Tibial artery (tissue), 4 donors: ENCODE measurements around the gene KCNQ1.
A peak's percentile ranks its signal among the peaks of the same experiment; 100 is the strongest.

Experiments
- DNase-seq, 2 donors: peaks; one replicate each; pipeline ENCODE4 v3.0.0-alpha.2; 2019
- H3K27ac ChIP-seq, 2 donors: fragments of 200-600 bp; sonication (generic) in 1 of 2; 1 replicate in 1 of 2; 2 replicates in 1 of 2; pipeline ENCODE4 v1.5.1; 2018 to 2019; ENCODE audit warnings: mild to moderate bottlenecking in 1 of 2
- H3K27me3 ChIP-seq, 2 donors: fragments of 200-600 bp; sonication (generic) in 1 of 2; one replicate each; pipeline versions ENCODE4 v1.5.1 to v1.6.0; 2016 to 2019
- H3K36me3 ChIP-seq, 3 donors: fragments of 200-600 bp; sonication (generic) in 2 of 3; one replicate each; pipeline ENCODE4 v1.5.1; 2016 to 2019; ENCODE audit warnings: mild to moderate bottlenecking in 2 of 3
- H3K4me1 ChIP-seq, 4 donors: fragments of 200-600 bp; sonication (generic) in 2 of 4; 1 replicate in 3 of 4; 2 replicates in 1 of 4; pipeline ENCODE4 v1.5.1; 2016 to 2019
- H3K4me3 ChIP-seq, 2 donors: fragments of 200-600 bp; sonication (generic) in 1 of 2; 1 replicate in 1 of 2; 2 replicates in 1 of 2; pipeline ENCODE4 v1.5.1; 2018 to 2019; ENCODE audit warnings: mild to moderate bottlenecking in 2 of 2
- H3K9me3 ChIP-seq, 3 donors: fragments of 200-600 bp; sonication (generic) in 1 of 3; one replicate each; pipeline ENCODE4 v1.5.1; 2016 to 2019
- CTCF ChIP-seq, 2 experiments: fragments of 200-600 bp in 1 of 2; fragments of 450-650 bp in 1 of 2; IDR thresholded peaks; one replicate each; pipeline ENCODE4 v1.5.1; 2017 to 2019; ENCODE audit warnings: antibody characterized with exemption in 2 of 2, mild to moderate bottlenecking in 1 of 2, moderate library complexity in 1 of 2
- intact Hi-C: fragments of 100-400 bp; cut with DNase I; formaldehyde crosslinking; loops from one replicate; pipeline ENCODE4 v1.15.0; 2023; ENCODE audit warnings: low total_unique reads

KCNQ1 gene

GRCh38 chr11:2746401-2747247, 301.8 kb downstream of the KCNQ1 start:
- Histone ChIP-seq H3K27ac (no peak overlapping the region), H3K4me3 (no peak overlapping the region), H3K9me3 (no peaks in the 10 kb centered on the region), H3K27me3 (peaks cover 0 to 15% of the 10 kb centered on the region in 2 donors), H3K4me1 (peaks cover 0 to 13% (median 0%) of the 10 kb centered on the region in 4 donors), H3K36me3 (no peaks in the 10 kb centered on the region)
- peak in 1 of 2 donors; percentile 55 for DNase-seq
- intact Hi-C loops, result no loop called here
- TF ChIP-seq CTCF (IDR thresholded peaks at IDR 0.05), result no peak

- peak in 1 of 2 donors; percentile 40 for DNase-seq
- Histone ChIP-seq H3K4me3 (no peak overlapping the region), H3K4me1 (peaks cover 0 to 13% (median 0%) of the 10 kb centered on the region in 4 donors), H3K27ac (no peak overlapping the region), H3K27me3 (peaks cover 0 to 15% of the 10 kb centered on the region in 2 donors), H3K9me3 (no peaks in the 10 kb centered on the region), H3K36me3 (no peaks in the 10 kb centered on the region)
- intact Hi-C loops, result no loop called here
- TF ChIP-seq CTCF (IDR thresholded peaks at IDR 0.05), result no peak
These were observed 302.6 kb downstream of the KCNQ1 start for GRCh38 chr11:2747248-2748027.

- Histone ChIP-seq H3K27ac (no peak overlapping the region), H3K4me3 (no peak overlapping the region), H3K9me3 (no peaks in the 10 kb centered on the region), H3K36me3 (no peaks in the 10 kb centered on the region), H3K27me3 (peaks cover 0 to 15% of the 10 kb centered on the region in 2 donors), H3K4me1 (peaks cover 0 to 13% (median 0%) of the 10 kb centered on the region in 4 donors)
- no peak for TF ChIP-seq CTCF (IDR thresholded peaks at IDR 0.05)
- intact Hi-C loops, result no loop called here
- DNase-seq, result peak in 1 of 2 donors; percentile 54
These were observed 303.4 kb downstream of the KCNQ1 start for GRCh38 chr11:2748061-2748813.

- intact Hi-C loops, result no loop called here
- no peak overlapping the region for H3K4me3 ChIP-seq
- H3K36me3 ChIP-seq, result no peaks in the 10 kb centered on the region
- peaks cover 0 to 13% (median 0%) of the 10 kb centered on the region in 4 donors for H3K4me1 ChIP-seq
- no peaks in the 10 kb centered on the region for H3K9me3 ChIP-seq
- no peak overlapping the region for H3K27ac ChIP-seq
- no peak for TF ChIP-seq CTCF (IDR thresholded peaks at IDR 0.05)
- peaks cover 0 to 15% of the 10 kb centered on the region in 2 donors for H3K27me3 ChIP-seq
- DNase-seq, result peak in 1 of 2 donors; percentile 55
These were observed 304.2 kb downstream of the KCNQ1 start for GRCh38 chr11:2748814-2749554.
